ENCODE measurements around the gene CTNND2.
"Not testable (repeated sequence)": the region's sequence is repeated elsewhere in the genome, so short reads cannot be mapped to it uniquely, and the experiment has no call there.

The CTNND2 gene

DNA sequence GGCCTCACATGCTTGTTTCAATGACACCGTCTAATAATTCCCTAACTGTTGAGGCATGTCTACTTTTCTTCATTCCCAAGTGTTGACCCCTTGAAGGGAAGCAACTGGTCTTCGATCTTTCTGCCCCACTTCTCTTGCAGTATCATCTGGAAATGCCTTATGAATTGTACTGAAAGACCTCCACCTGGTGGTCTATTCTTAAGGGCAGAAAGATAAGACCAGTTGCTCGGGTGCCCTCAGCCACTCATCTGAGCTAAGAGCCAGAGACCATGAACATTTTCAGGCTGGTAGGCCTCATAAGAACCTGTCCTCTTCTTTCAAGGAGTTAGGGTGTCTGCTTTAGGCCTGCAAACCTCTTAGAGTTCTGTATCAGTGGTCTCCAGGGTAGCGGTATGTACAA lies 542.5 kb downstream of the CTNND2 start:
- DNase-seq (ENCODE audit: low read depth, low spot score) = no peak
- no peak overlapping the region for H3K27ac ChIP-seq

DNA sequence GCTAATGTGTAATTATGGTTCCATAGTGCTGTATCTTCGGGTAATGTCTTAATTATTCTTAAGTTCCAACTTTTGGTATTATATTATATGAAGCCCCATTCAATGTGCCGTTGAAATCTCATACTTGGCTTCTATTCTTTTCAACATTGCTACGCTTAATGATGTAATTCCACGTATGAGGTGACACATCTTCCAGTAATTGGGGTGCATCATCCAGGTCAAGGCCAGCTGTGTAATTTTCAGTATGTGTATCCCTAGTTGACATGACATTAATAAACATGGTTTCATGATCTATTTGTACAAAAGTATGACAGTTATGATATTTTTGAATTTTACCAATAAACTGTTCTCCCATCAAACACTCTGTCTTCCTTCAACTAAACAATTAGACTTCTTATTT lies 546.3 kb downstream of the CTNND2 start:
- no peak overlapping the region for H3K27ac ChIP-seq
- no peak for DNase-seq (ENCODE audit: low read depth, low spot score)

DNA sequence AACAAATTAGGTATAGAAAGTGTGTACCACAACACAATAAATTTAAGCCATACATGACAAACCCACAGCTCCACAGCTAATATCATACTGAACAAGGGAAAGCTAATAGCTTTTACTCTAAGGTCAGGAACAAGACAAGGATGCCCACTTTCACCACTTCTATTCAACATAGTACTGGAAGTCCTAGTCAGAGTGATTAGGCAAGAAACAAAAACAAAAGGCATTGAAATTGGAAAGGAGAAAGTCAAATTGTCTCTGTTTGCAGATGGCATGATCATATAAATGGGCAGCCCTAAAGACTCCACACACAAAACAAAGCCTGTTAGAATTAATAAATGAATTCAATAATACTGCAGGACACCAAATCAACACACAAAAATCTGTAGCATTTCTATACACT lies 548.8 kb downstream of the CTNND2 start:
- no peak for DNase-seq (ENCODE audit: low read depth, low spot score)
- H3K27ac ChIP-seq = no peak overlapping the region

DNA sequence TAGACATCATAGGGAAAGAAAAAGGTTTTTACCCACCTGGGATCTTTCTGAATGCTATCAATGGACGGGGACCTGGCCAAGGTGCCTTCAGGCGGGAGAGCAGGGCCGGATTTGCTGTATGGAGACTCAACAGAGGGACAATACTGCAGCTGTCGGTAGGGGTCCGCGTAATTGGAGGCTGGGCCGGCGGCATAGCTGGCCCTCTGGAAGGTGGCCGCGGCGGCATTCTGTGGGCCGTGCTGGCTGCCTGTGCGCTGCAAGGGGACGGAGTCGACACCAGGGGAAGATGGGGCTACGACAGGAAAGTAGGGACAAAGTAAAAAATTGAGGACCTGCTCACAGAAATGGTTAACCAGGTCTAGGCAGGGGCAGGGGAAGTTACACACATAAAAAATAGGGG lies 557.9 kb downstream of the CTNND2 start:
- H3K27ac ChIP-seq = no peak overlapping the region
- DNase-seq (ENCODE audit: low read depth, low spot score) = no peak

DNA sequence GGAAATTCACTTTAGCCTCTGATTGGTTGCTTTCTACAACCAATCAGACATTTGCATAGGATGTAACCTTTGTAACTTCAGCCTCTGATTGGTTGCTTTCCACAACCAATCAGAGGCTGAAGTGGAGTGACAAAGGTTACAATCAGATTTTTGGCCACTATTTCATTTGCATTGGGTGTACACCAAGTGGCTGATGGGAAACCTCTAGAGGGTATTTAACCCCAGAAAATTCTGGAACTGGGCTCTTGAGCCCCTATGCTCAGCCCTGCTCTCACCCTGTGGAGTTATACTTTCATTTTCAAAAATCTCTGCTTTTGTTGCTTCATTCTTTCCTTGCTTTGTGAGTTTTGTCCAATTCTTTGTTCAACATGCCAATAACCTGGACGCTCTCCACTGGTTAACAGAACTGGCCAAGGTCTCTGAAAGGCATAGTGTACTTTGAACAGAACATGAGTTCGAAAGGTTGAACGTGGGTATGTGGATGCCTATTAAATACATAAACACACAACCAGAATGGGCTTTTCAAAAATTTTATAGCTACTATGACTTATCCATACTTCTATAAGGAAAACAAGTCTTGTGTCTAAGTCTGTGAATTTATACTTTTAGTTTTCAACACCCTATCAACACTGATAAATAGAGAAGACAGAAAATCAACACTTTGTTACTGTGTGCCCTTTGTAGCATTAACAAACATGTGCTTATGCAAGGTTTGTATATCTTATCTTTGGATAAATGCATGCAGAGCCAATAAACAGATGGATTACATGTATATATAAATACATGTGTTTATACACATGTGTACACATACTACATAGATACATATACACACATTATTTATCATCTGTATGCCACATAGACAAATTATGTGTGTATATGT lies 568.1 kb downstream of the CTNND2 start:
- DNase-seq (ENCODE audit: low read depth, low spot score) = no peak
- H3K27ac ChIP-seq = no peak overlapping the region

DNA sequence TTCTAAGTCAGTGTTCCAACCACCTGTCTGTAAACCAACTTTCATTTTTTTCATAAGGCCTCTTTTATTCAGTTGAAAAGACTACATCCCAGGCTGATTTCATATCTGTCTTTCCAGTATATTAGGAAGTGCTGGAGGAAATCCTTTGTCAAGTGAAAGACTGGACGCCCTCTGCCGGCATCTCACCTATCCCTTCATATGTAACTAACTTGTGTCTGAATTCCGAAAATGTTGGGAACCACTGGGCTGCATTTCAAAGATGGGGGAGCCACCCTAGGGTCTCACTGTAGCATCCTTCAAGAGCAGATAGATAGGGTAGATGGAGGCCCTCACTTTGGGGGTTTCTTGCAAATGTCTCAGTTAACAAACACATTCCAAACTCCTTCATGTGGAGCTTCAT lies 569.8 kb downstream of the CTNND2 start:
- no peak for DNase-seq (ENCODE audit: low read depth, low spot score)
- no peak overlapping the region for H3K27ac ChIP-seq

DNA sequence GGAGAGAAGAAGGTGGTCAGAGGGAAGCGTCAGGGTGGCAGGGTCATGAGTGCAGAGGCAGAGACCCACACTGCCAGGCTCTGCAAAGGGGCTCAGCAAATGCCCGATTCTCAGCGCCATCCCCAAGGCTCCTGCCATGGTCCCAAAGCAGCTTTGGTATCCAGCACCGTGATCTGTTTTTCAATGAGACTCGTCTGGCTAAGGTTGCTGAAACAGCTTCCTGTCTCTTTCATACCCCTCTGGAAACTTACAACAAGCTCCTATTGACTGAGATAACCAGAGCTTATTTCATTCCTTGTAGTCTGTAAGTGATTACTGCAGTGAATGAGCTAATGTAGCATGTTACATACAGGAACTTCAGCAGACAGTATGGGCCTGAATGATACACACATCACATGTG lies 574.6 kb downstream of the CTNND2 start:
- DNase-seq (ENCODE audit: low read depth, low spot score) = no peak
- H3K27ac ChIP-seq = no peak overlapping the region

DNA sequence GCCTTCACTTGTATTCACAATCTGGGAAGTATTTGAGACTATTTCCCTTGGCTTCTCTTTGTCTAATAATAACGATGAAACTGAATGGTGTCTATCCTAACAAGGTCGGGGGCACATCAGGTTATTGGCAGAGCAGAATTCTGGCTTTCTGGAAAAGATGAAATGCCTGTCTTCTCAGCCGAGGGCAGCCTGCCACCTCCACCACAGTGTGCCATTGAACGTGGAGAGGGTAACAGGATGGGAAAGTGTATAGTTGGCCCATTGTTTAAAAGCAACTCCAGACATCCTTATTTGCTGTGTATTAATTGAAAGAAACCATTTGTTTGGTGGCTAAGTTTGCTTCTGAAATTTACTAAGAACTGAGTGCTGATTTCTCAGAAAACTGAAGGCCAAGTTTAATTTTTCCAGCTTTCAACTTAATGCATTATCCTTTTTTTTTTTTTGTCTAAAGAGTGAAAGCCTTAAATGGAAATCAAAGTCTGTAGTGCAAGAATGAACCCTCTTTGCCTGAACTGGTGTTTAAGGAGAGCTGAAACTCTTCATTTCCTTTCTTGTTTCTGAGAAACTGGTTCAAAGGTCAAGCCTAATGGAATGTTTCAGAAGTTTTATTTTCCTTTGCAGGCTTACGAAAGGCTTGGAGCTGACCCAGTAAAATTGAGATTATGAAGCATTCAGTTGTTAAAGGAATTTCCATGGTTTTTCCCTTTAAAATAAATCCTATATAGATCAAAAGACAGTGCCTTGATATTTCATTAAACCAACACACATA lies 579.5 kb downstream of the CTNND2 start:
- no peak for DNase-seq (ENCODE audit: low read depth, low spot score)
- no peak overlapping the region for H3K27ac ChIP-seq

DNA sequence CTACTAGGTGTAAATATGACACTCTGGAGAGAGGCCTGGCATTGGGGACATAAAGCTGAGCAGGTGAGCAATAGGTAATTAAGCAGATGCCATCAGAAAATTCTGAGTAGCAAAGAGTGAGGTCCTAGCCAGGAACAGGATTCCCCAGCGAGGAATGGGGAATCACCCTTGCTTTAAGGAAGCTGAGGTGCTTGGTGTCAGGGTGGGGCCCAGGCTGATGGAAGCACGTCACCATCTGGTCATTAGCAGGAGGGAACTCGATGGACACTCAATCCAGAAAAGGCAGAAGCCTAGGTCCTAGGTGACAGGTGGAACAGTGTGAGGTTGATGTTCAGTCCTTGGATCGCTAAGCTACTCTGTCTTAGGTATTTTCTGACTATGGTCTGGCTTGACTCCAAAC lies 580.5 kb downstream of the CTNND2 start:
- no peak for DNase-seq (ENCODE audit: low read depth, low spot score)
- no peak overlapping the region for H3K27ac ChIP-seq

DNA sequence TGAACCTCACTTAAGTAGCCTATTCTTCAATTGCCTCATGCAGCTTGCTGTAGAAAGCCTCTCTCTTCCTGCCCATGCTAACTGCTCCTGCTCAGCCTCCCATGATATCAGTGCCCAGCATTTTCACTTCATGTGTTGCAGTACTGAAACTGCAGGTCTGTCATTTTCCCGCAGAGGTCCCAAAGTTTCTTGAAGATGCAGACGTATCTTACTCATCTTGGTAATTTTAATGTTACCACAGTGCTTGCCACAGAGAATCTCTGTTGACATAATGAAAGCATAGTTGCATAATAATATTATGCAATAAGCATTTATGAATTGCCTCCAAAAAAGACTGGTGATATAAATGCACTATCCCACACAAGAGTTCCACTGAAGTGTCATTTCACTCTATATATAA lies 582.1 kb downstream of the CTNND2 start:
- DNase-seq (ENCODE audit: low read depth, low spot score) = no peak
- no peak overlapping the region for H3K27ac ChIP-seq

DNA sequence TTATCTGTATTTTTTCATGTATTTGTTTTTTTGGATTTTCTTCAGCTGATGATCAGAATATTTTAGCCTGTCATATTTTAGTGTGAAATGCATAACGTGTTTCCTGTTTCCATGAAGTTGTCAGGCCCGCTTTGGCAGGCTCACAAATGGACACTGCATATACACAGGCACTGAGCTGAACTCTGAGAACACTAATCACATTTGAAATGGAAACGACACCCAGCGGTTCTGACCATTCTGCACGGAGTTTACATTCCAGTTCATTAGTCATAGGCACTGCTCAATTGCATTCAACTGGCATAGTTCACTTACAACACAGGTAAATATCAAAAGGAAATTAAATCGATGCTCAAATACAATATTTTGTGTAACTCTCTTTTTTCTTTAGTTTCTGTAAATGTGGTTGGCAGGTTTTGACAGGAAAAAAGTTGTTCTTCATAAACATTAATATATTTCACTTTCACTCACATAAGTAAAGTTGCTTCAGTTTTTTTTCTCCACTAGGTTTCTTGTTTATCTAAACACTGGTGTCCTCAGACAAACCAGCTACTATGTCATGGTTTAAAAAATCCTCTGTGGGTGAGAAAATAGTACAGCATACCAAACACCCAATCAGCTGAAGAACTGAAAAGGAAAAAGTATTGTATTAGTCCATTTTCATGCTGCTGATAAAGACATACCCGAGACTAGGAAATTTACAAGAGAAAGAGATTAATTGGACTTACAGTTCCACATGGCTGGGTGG lies 584.2 kb downstream of the CTNND2 start:
- no peak for DNase-seq (ENCODE audit: low read depth, low spot score)
- no peak overlapping the region for H3K27ac ChIP-seq

DNA sequence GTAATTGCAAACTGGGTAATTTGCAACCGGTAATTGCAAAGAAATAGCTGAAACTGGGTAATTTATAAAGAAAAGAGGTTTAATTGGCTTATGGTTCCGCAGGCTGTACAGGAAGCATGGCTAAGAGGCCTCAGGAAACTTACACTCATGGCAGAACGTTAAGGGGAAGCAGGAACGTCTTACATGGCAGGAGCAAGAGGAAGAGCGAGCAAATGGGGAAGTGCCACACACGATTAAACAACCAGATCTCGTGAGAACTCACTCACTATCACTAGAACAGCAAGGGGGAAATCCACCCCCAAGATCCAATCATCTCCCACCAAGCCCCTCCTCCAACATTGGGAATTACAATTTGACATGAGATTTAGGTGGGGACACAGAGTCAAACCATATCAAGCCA lies 590.6 kb downstream of the CTNND2 start:
- not testable (repeated sequence) for H3K27ac ChIP-seq; DNase-seq (ENCODE audit: low read depth, low spot score)

DNA sequence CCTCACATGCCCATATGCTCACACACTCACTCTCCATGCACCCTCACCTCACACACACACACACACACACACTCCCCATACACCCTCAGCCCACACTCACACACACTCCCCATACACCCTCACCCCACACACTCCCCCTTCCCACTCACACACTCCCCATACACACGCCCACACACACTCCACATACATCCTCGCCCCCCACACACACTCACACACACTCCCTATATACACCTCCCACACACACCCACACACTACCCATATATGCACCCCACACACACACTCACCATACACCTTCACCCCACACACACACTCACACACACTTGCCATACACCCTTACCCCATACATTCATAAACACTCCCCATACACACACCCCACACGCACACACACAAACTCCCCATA lies 592.5 kb downstream of the CTNND2 start:
- no peak for DNase-seq (ENCODE audit: low read depth, low spot score)
- H3K27ac ChIP-seq = no peak overlapping the region

DNA sequence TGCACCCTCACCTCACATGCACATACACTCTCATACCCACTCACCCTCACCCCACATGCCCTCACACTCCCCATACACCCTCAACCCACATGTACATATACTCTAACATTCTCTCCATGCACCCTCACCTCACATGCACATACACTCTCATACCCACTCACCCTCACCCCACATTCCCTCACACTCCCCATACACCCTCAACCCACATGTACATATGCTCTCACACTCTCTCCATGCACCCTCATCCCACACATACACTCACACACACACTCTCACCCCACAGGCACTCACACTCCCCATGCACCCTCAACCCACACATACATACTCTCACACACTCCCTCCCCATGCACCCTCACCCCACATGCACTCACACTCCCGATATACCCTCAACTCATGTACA lies 593.0 kb downstream of the CTNND2 start:
- no peak for DNase-seq (ENCODE audit: low read depth, low spot score)
- no peak overlapping the region for H3K27ac ChIP-seq

DNA sequence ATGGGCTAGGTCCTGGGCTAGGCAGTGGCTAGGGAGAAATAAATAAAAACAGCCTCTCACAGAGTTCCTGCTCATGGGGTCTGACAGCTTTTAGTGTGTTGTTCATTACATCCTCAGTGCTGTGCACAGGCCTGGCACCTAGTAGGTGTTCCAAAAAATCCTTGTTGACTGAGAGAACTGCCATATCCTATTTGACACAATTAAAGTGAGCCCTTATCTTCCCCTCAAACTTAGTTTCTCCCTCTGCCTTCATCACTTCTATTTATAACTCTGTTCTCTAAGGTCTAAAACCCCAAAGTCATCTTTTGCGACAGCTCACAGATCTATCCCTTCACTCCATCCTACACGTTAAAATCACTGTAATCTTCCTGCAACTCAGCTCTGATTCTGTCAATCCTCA lies 594.1 kb downstream of the CTNND2 start:
- H3K27ac ChIP-seq = no peak overlapping the region
- DNase-seq (ENCODE audit: low read depth, low spot score) = no peak

DNA sequence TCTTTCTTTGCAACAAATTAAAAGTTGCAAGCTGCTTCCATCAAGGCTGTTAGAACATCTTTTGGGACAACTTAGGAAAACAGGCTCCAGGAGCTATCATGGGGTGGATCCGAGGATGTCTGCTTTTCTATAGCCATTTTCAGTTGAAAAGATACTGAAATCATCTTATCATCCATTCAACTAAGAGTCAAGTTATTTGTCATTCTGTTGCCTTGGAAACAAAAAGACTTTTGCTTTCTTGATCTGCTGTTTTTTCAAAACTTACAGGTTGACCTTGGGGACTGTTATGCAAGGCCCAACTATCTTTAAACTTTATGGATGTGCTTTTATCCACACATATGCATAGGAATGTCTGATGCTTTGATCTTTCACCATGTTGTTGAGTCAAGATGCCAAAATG lies 597.9 kb downstream of the CTNND2 start:
- no peak overlapping the region for H3K27ac ChIP-seq
- DNase-seq (ENCODE audit: low read depth, low spot score) = no peak

DNA sequence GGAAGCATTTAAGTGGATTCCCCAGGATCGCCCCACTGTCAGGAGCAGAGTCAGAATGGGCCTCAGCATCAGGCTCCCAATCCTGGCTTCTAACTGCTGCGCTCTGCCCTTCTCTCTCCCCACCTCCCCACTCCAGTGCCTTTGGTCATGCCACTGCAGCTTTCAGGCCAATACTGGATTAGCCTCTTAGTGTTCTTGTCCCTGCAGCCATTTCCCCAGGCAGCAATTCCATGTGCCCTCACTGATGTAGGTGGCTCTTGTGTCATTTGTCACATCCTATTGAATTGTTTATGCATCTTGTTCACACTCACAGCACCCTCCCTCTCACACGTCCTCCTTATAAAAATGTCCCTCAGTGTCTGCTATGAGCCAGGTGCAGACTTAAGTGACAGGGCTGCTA lies 599.0 kb downstream of the CTNND2 start:
- H3K27ac ChIP-seq = no peak overlapping the region
- no peak for DNase-seq (ENCODE audit: low read depth, low spot score)

DNA sequence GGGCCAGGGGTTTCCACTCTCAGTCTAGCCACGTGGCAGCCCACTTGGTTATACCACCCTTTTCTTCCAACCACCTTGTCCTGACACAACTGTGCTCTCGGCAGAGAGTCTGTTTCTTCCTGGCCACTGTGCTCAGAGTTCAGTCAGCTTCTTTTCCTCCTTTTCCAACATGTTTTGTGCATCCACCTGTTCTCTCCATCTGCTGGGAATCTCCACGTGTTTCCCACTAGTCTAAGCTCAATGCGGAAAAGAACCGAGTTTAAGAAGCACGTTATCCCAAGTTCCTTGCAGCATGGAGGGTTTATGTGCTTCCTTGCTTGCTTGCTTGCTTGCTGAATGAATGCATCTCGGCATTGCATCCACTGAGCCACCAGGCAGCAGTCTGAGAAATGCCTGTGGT lies 599.6 kb downstream of the CTNND2 start:
- no peak for DNase-seq (ENCODE audit: low read depth, low spot score)
- H3K27ac ChIP-seq = no peak overlapping the region

DNA sequence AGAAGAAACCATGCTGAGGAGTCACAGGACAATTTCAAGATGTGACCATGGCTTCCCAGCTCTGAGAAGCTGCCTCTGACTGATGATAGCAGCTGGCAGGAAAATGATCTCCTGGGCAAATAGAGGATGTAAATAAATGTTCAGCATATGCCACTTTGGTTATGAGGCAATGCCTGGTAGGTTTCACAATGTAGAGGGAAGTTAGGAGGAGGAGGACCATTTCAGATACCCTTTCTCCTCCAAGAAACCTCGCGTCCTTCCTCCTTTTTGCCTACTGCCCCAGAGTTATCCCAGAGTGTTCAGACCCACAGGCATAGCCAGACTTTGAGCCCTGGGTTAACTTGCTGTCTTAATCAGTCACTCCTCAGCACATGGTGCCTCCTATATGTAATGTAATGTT lies 601.6 kb downstream of the CTNND2 start:
- no peak for DNase-seq (ENCODE audit: low read depth, low spot score)
- no peak overlapping the region for H3K27ac ChIP-seq

DNA sequence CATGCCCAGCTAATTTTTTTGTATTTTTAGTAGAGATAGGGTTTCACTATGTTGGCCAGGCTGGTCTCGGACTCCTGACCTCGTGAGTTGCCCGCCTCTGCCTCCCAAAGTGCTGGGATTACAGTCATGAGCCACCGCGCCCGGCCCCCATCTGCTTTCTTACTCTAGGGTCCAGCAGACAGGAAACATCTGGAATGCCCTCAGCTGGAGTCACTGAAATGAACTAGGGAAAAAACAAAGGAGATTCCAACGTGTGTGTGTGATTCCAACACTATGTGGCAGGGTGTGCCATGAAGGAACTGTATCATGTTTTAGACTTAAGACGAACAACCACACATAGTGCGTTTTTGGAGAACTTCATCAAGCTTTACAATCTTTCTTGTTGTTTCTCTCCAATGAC lies 603.1 kb downstream of the CTNND2 start:
- no peak for DNase-seq (ENCODE audit: low read depth, low spot score)
- H3K27ac ChIP-seq = no peak overlapping the region

DNA sequence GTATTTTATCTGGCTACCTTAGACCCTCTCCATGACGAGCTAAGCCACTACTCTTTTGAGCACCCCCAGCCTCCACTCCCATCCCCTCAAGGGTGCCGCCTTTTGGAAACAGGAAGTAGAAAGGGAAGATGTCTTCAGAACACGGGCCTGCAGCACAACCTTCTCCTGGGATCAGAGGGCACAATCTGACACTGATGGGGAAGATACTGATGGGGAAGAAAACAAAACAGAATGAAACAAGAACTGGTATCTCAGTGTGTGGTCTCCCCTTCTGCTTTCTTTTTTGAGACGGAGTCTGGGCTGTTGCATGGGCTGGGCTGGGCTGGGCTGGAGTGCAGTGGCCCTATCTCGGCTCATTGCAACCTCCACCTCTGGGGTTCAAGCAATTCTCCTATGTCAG lies 603.5 kb downstream of the CTNND2 start:
- DNase-seq (ENCODE audit: low read depth, low spot score) = no peak
- no peak overlapping the region for H3K27ac ChIP-seq

All from epithelial cell of prostate (primary cell).